GM23338 (cell line): Measurements from ENCODE around the gene PTPN22. TPM values are rescaled to one million over a fixed set of nuclear protein-coding genes. Genes with fewer than 3 reads are reported as not detected.

ENCODE experiments used
- ATAC-seq: fragments of 200-7000 bp; cut with Tn5 transposase; 3 replicates; pipeline ENCODE4 v1.9.1; 2020
- DNase-seq: peaks from one replicate; pipeline ENCODE4 v3.0.0-alpha.2; 2015; ENCODE audit warnings: low spot score
- H2AFZ ChIP-seq: fragments of 200-600 bp; sonication (generic); 2 replicates; pipeline ENCODE4 v1.8.0; 2016; ENCODE audit warnings: antibody characterized with exemption, mild to moderate bottlenecking, moderate library complexity
- H3F3A ChIP-seq: fragments of 200-600 bp; sonication (generic); replicated peaks from 2 replicates; pipeline ENCODE4 v1.8.0; 2017; ENCODE audit warnings: antibody characterized with exemption, mixed run types, low read depth
- H3K27ac ChIP-seq: fragments of 200-600 bp; sonication (generic); 2 replicates; pipeline ENCODE4 v1.6.1; 2016; ENCODE audit warnings: low read depth
- H3K27me3 ChIP-seq: fragments of 200-600 bp; sonication (generic); 2 replicates; pipeline ENCODE4 v1.8.0; 2016; ENCODE audit warnings: mild to moderate bottlenecking, mixed run types, moderate library complexity; ENCODE audit not compliant: insufficient read depth
- H3K36me3 ChIP-seq: fragments of 200-600 bp; sonication (generic); 2 replicates; pipeline ENCODE4 v1.8.0; 2016; ENCODE audit warnings: mild to moderate bottlenecking; ENCODE audit not compliant: insufficient read depth
- H3K4me1 ChIP-seq: fragments of 200-600 bp; sonication (generic); 2 replicates; pipeline ENCODE4 v1.8.0; 2016; ENCODE audit warnings: mild to moderate bottlenecking, moderate library complexity; ENCODE audit not compliant: insufficient read depth
- H3K4me2 ChIP-seq: fragments of 200-600 bp; sonication (generic); 2 replicates; pipeline ENCODE4 v1.7.1; 2017; ENCODE audit warnings: mixed run types
- H3K4me3 ChIP-seq: fragments of 200-600 bp; sonication (generic); 2 replicates; pipeline ENCODE4 v1.6.1; 2016; ENCODE audit warnings: mixed run types
- H3K79me2 ChIP-seq: fragments of 200-600 bp; sonication (generic); replicated peaks from 2 replicates; pipeline ENCODE4 v1.8.0; 2017; ENCODE audit warnings: mild to moderate bottlenecking; ENCODE audit not compliant: insufficient read depth
- H3K9me2 ChIP-seq: fragments of 200-600 bp; sonication (generic); 2 replicates; pipeline ENCODE4 v1.8.0; 2017; ENCODE audit not compliant: insufficient read depth
- H4K20me1 ChIP-seq: fragments of 200-600 bp; sonication (generic); replicated peaks from 2 replicates; pipeline ENCODE4 v1.8.0; 2017; ENCODE audit warnings: mild to moderate bottlenecking; ENCODE audit not compliant: insufficient read depth
- H3K27ac Mint-ChIP-seq: 2 replicates; pipeline ENCODE4 v1.8.0; 2020; ENCODE audit warnings: inconsistent platforms, mild to moderate bottlenecking, moderate library complexity, mixed read lengths
- H3K27me3 Mint-ChIP-seq: 3 replicates; pipeline ENCODE4 v1.8.0; 2022; ENCODE audit warnings: low read depth, mild to moderate bottlenecking, moderate library complexity, mixed read lengths, inconsistent platforms; ENCODE audit not compliant: insufficient read depth, poor library complexity
- H3K36me3 Mint-ChIP-seq: 3 replicates; pipeline ENCODE4 v1.8.0; 2021; ENCODE audit warnings: low read depth, mild to moderate bottlenecking, inconsistent platforms, moderate library complexity, mixed read lengths
- H3K4me1 Mint-ChIP-seq: 3 replicates; pipeline ENCODE4 v1.8.0; 2020; ENCODE audit warnings: mild to moderate bottlenecking, inconsistent platforms, mixed read lengths
- H3K4me3 Mint-ChIP-seq: 3 replicates; pipeline ENCODE4 v1.8.0; 2021; ENCODE audit warnings: moderate library complexity, mild to moderate bottlenecking, inconsistent platforms, mixed read lengths
- H3K9me3 Mint-ChIP-seq: 3 replicates; pipeline ENCODE4 v1.8.0; 2020; ENCODE audit warnings: moderate library complexity, mild to moderate bottlenecking, inconsistent platforms, mixed read lengths
- CREB1 ChIP-seq: fragments of 250-450 bp; sonication (Bioruptor Pico); IDR thresholded peaks from 2 replicates; pipeline ENCODE4 v1.5.0; 2020; ENCODE audit warnings: low read depth, mild to moderate bottlenecking, moderate library complexity
- EZH2 ChIP-seq: fragments of 200-600 bp; sonication (generic); IDR thresholded peaks from one replicate; pipeline ENCODE4 v1.8.0; 2017; ENCODE audit warnings: antibody characterized with exemption, mild to moderate bottlenecking, low read depth; ENCODE audit not compliant: unreplicated experiment
- EZH2phosphoT487 ChIP-seq: fragments of 200-600 bp; sonication (generic); IDR thresholded peaks from one replicate; pipeline ENCODE4 v1.8.1; 2018; ENCODE audit warnings: antibody characterized with exemption; ENCODE audit not compliant: unreplicated experiment
- NANOG ChIP-seq: IDR thresholded peaks from 2 replicates; pipeline ENCODE4 v1.6.1; 2016; ENCODE audit warnings: antibody characterized with exemption, borderline replicate concordance
- POLR2AphosphoS5 ChIP-seq: IDR thresholded peaks from 2 replicates; pipeline ENCODE4 v1.6.1; 2016; ENCODE audit warnings: antibody characterized with exemption, low read depth
- STAT1 ChIP-seq: IDR thresholded peaks from one replicate; pipeline ENCODE4 v1.6.1; 2016; ENCODE audit warnings: antibody characterized with exemption; ENCODE audit not compliant: unreplicated experiment
- ZNF114 ChIP-seq: fragments of 250-450 bp; sonication (Bioruptor Pico); IDR thresholded peaks from 2 replicates; pipeline ENCODE4 v1.5.0; 2020; ENCODE audit warnings: mild to moderate bottlenecking, moderate library complexity
- polyA plus RNA-seq: library from polyadenylated mRNA; unstranded; fragments of >200 nt; fragmentation: Nextera tagmentation; extraction: Ambion mirVana; gene quantifications from 2 replicates; pipeline ENCODE4 v1.2.1, GENCODE V29; 2016
- total RNA-seq: library from RNA; depleted of rRNA; stranded (reverse); fragments of >200 nt; shearing (Covaris generic); gene quantifications from 2 replicates; pipeline ENCODE4 v1.2.3, GENCODE V29; 2014
- TF ChIP-seq, protein P1 (sequence below), 2 experiments: fragments of 200-600 bp in 1 of 2; sonication (generic) in 1 of 2; conservative IDR thresholded peaks; 2 replicates each; pipeline versions ENCODE4 v1.5.1 to v1.6.1; 2016 to 2017; ENCODE audit warnings: antibody characterized with exemption in 2 of 2, low read depth in 2 of 2, mild to moderate bottlenecking in 2 of 2, moderate library complexity in 1 of 2
- TF ChIP-seq, protein P2 (sequence below): fragments of 250-450 bp; sonication (Bioruptor Pico); IDR thresholded peaks from 2 replicates; pipeline ENCODE4 v1.5.0; 2020; ENCODE audit warnings: mild to moderate bottlenecking, moderate library complexity
- TF ChIP-seq, protein P3 (sequence below): IDR thresholded peaks from 2 replicates; pipeline ENCODE4 v1.6.1; 2016; ENCODE audit warnings: antibody characterized with exemption

Gene PTPN22
- total and polyA plus RNA-seq, 2 experiments from 2014 or later = 0.08 TPM; not detected in 1

DNA sequence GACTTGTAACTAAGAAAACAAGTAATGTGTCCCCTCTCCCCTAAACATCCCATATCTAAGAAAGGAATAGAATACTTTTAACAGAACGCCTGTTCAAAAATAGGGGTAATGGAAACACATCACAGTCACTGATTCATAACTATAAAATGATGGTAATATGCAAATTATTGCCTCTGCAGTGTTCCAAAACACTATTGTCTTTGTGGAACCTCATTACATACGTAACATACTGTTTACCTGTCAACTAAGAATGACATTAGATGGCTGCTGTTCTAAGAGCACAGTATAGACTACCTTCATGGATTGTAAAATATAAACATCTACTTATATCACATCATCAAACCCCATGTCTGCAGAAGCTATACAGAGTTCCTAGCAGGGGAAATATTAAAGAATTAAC, 19.3 kb upstream of the PTPN22 start:
- no peak for DNase-seq
- Histone ChIP-seq H3K4me1 (no peaks in the 10 kb centered on the region), H3F3A (no peaks in the 10 kb centered on the region), H3K4me3 (no peak overlapping the region), H3K27ac (no peak overlapping the region), H4K20me1 (no peaks in the 10 kb centered on the region), H2AFZ (no peak overlapping the region), H3K4me2 (no peak overlapping the region), H3K36me3 (no peaks in the 10 kb centered on the region), H3K79me2 (no peaks in the 10 kb centered on the region), H3K9me2 (no peaks in the 10 kb centered on the region), H3K27me3 (no peaks in the 10 kb centered on the region)
- no peak for TF ChIP-seq EZH2
- no peak for TF ChIP-seq STAT1
- TF ChIP-seq CREB1 = no peak
- no peak for TF ChIP-seq EZH2phosphoT487
- TF ChIP-seq NANOG = no peak
- TF ChIP-seq, protein P1, sequence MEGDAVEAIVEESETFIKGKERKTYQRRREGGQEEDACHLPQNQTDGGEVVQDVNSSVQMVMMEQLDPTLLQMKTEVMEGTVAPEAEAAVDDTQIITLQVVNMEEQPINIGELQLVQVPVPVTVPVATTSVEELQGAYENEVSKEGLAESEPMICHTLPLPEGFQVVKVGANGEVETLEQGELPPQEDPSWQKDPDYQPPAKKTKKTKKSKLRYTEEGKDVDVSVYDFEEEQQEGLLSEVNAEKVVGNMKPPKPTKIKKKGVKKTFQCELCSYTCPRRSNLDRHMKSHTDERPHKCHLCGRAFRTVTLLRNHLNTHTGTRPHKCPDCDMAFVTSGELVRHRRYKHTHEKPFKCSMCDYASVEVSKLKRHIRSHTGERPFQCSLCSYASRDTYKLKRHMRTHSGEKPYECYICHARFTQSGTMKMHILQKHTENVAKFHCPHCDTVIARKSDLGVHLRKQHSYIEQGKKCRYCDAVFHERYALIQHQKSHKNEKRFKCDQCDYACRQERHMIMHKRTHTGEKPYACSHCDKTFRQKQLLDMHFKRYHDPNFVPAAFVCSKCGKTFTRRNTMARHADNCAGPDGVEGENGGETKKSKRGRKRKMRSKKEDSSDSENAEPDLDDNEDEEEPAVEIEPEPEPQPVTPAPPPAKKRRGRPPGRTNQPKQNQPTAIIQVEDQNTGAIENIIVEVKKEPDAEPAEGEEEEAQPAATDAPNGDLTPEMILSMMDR (conservative IDR thresholded peaks at IDR 0.05; ENCODE audit: low read depth in 2 of 2) = no peak
- Mint-ChIP-seq H3K4me3 (no peak overlapping the region), H3K4me1 (no peaks in the 10 kb centered on the region), H3K27me3 (no peaks in the 10 kb centered on the region), H3K9me3 (no peaks in the 10 kb centered on the region), H3K27ac (no peak overlapping the region), H3K36me3 (no peaks in the 10 kb centered on the region)
- ATAC-seq = no peak

DNA sequence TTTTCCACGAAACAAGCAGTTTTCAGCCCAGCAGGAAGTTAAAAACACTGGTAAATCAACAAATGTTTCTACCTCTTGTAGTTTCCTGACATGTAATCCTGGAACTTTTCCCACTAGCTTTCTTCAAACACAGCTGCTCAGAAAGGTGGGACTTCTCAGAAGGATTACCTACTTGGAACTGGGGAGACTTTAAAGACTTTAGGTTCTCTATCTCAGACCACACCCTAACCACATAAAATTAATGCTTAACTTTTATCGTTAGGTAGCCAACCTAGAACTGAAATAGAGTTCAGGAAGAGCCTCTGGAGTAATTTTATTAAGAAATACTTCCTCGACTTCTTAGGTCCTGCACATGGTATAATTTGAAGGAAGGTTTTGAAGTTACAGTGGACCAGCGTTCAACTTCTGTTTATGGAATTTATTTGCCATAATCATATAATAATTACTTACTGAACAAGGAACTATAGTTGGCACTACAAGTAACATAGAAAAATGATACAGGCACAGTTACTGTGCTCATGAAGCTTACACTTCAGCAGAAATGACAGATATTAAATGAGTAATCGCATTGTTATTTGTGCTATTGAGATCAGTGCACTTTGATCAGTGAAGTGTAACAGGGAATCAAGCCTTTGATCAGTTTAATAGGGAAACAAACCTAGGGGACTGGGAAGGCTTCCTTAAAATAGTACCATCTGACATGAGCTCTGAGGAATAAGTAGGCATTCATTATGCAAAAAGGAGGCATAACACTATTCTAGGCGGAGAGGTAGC, 16.1 kb upstream of the PTPN22 start, which contains the start of gene BCL2L15:
Gene BCL2L15 (minus strand): TSS at position 180 of the 774 bp plus-strand sequence. CDS start 206 bp downstream, outside the sequence.
- H3K4me3 Mint-ChIP-seq = no peak within 1 kb of the TSS
- H3K27ac Mint-ChIP-seq = no peak within 1 kb of the TSS
- no peak within 1 kb of the TSS for H3K27ac ChIP-seq
- no peaks in the 10 kb centered on the region for H3K79me2 ChIP-seq
- H3K27me3 Mint-ChIP-seq = no peaks in the 10 kb centered on the region
- no peak within 1 kb of the TSS for H3K4me3 ChIP-seq
- H3K4me1 Mint-ChIP-seq = no peaks in the 10 kb centered on the region
- no peak within 1 kb of the TSS for H3K4me2 ChIP-seq
- H3K9me3 Mint-ChIP-seq = no peaks in the 10 kb centered on the region
- H4K20me1 ChIP-seq = no peaks in the 10 kb centered on the region
- ATAC-seq (no peak), DNase-seq (no peak)
- no peaks in the 10 kb centered on the region for H3K9me2 ChIP-seq
- H3K4me1 ChIP-seq = no peaks in the 10 kb centered on the region
- H3K27me3 ChIP-seq = no peaks in the 10 kb centered on the region
- 0 out of 2 replicates have a peak within 1 kb of the TSS, but pooled peaks have one; percentile 11 for H2AFZ ChIP-seq
- H3F3A ChIP-seq = no peaks in the 10 kb centered on the region
- H3K36me3 Mint-ChIP-seq = no peaks in the 10 kb centered on the region
- no peaks in the 10 kb centered on the region for H3K36me3 ChIP-seq
- no peak for TF ChIP-seq ZNF114 (CRISPR knock-in tag)
- TF ChIP-seq, protein P2, sequence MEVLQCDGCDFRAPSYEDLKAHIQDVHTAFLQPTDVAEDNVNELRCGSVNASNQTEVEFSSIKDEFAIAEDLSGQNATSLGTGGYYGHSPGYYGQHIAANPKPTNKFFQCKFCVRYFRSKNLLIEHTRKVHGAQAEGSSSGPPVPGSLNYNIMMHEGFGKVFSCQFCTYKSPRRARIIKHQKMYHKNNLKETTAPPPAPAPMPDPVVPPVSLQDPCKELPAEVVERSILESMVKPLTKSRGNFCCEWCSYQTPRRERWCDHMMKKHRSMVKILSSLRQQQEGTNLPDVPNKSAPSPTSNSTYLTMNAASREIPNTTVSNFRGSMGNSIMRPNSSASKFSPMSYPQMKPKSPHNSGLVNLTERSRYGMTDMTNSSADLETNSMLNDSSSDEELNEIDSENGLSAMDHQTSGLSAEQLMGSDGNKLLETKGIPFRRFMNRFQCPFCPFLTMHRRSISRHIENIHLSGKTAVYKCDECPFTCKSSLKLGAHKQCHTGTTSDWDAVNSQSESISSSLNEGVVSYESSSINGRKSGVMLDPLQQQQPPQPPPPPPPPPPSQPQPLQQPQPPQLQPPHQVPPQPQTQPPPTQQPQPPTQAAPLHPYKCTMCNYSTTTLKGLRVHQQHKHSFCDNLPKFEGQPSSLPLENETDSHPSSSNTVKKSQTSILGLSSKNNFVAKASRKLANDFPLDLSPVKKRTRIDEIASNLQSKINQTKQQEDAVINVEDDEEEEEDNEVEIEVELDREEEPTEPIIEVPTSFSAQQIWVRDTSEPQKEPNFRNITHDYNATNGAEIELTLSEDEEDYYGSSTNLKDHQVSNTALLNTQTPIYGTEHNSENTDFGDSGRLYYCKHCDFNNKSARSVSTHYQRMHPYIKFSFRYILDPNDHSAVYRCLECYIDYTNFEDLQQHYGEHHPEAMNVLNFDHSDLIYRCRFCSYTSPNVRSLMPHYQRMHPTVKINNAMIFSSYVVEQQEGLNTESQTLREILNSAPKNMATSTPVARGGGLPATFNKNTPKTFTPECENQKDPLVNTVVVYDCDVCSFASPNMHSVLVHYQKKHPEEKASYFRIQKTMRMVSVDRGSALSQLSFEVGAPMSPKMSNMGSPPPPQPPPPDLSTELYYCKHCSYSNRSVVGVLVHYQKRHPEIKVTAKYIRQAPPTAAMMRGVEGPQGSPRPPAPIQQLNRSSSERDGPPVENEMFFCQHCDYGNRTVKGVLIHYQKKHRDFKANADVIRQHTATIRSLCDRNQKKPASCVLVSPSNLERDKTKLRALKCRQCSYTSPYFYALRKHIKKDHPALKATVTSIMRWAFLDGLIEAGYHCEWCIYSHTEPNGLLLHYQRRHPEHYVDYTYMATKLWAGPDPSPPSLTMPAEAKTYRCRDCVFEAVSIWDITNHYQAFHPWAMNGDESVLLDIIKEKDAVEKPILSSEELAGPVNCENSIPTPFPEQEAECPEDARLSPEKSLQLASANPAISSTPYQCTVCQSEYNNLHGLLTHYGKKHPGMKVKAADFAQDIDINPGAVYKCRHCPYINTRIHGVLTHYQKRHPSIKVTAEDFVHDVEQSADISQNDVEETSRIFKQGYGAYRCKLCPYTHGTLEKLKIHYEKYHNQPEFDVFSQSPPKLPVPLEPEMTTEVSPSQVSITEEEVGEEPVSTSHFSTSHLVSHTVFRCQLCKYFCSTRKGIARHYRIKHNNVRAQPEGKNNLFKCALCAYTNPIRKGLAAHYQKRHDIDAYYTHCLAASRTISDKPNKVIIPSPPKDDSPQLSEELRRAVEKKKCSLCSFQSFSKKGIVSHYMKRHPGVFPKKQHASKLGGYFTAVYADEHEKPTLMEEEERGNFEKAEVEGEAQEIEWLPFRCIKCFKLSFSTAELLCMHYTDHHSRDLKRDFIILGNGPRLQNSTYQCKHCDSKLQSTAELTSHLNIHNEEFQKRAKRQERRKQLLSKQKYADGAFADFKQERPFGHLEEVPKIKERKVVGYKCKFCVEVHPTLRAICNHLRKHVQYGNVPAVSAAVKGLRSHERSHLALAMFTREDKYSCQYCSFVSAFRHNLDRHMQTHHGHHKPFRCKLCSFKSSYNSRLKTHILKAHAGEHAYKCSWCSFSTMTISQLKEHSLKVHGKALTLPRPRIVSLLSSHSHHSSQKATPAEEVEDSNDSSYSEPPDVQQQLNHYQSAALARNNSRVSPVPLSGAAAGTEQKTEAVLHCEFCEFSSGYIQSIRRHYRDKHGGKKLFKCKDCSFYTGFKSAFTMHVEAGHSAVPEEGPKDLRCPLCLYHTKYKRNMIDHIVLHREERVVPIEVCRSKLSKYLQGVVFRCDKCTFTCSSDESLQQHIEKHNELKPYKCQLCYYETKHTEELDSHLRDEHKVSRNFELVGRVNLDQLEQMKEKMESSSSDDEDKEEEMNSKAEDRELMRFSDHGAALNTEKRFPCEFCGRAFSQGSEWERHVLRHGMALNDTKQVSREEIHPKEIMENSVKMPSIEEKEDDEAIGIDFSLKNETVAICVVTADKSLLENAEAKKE (CRISPR knock-in tag) = no peak
- no peak for TF ChIP-seq STAT1
- no peak for TF ChIP-seq POLR2AphosphoS5
- TF ChIP-seq CREB1 = no peak
- TF ChIP-seq, protein P3, sequence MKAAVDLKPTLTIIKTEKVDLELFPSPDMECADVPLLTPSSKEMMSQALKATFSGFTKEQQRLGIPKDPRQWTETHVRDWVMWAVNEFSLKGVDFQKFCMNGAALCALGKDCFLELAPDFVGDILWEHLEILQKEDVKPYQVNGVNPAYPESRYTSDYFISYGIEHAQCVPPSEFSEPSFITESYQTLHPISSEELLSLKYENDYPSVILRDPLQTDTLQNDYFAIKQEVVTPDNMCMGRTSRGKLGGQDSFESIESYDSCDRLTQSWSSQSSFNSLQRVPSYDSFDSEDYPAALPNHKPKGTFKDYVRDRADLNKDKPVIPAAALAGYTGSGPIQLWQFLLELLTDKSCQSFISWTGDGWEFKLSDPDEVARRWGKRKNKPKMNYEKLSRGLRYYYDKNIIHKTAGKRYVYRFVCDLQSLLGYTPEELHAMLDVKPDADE = no peak
